ENCODE data around the gene NUDC.

DNA sequence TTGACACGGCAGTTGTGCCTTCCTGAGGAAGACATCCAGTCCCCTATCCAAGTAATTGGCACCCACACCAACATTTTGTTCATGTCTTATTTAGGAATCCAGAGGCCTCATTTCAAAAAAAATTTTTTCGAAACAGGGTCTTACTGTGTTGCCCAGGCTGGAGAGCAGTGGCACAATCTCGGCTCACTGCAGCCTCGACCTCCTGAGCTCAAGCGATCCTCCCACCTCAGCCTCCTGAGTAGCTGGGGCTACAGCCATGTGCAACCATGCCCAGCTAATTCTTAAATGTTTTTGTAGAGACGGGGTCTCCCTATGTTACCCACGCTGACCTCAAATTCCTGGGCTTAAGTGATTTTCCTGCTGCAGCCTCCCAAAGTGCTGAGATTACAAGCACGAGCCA, 62.7 kb downstream of the NUDC start:
- TF ChIP-seq CEBPB (IDR thresholded peaks at IDR 0.05; ENCODE audit: low read depth, low read length) (no peak), CHD1 (IDR thresholded peaks at IDR 0.05; ENCODE audit: low read depth, low read length) (no peak), MAZ (IDR thresholded peaks at IDR 0.05; ENCODE audit: borderline replicate concordance, low read depth, low read length) (no peak), POLR2A (IDR thresholded peaks at IDR 0.05; ENCODE audit: low read depth, low read length) (no peak), MAFK (IDR thresholded peaks at IDR 0.05; ENCODE audit: low read depth, low read length) (no peak), SMC3 (IDR thresholded peaks at IDR 0.05; ENCODE audit: low read depth, low read length) (no peak), MXI1 (IDR thresholded peaks at IDR 0.05; ENCODE audit: borderline replicate concordance, low read depth, low read length) (no peak), RAD21 (IDR thresholded peaks at IDR 0.05; ENCODE audit: low read length) (no peak), RFX5 (IDR thresholded peaks at IDR 0.05; ENCODE audit: low read depth, low read length) (no peak), BHLHE40 (IDR thresholded peaks at IDR 0.05; ENCODE audit: low read depth, low read length) (no peak), RCOR1 (IDR thresholded peaks at IDR 0.05; ENCODE audit: insufficient replicate concordance, low read length) (no peak)
- TF ChIP-seq, protein P1, sequence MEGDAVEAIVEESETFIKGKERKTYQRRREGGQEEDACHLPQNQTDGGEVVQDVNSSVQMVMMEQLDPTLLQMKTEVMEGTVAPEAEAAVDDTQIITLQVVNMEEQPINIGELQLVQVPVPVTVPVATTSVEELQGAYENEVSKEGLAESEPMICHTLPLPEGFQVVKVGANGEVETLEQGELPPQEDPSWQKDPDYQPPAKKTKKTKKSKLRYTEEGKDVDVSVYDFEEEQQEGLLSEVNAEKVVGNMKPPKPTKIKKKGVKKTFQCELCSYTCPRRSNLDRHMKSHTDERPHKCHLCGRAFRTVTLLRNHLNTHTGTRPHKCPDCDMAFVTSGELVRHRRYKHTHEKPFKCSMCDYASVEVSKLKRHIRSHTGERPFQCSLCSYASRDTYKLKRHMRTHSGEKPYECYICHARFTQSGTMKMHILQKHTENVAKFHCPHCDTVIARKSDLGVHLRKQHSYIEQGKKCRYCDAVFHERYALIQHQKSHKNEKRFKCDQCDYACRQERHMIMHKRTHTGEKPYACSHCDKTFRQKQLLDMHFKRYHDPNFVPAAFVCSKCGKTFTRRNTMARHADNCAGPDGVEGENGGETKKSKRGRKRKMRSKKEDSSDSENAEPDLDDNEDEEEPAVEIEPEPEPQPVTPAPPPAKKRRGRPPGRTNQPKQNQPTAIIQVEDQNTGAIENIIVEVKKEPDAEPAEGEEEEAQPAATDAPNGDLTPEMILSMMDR (conservative IDR thresholded peaks at IDR 0.05; ENCODE audit: low read depth, low read length), result no peak
- TF ChIP-seq, protein P2, sequence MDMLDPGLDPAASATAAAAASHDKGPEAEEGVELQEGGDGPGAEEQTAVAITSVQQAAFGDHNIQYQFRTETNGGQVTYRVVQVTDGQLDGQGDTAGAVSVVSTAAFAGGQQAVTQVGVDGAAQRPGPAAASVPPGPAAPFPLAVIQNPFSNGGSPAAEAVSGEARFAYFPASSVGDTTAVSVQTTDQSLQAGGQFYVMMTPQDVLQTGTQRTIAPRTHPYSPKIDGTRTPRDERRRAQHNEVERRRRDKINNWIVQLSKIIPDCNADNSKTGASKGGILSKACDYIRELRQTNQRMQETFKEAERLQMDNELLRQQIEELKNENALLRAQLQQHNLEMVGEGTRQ (IDR thresholded peaks at IDR 0.05; ENCODE audit: low read depth, low read length), result no peak
- TF ChIP-seq, protein P3, sequence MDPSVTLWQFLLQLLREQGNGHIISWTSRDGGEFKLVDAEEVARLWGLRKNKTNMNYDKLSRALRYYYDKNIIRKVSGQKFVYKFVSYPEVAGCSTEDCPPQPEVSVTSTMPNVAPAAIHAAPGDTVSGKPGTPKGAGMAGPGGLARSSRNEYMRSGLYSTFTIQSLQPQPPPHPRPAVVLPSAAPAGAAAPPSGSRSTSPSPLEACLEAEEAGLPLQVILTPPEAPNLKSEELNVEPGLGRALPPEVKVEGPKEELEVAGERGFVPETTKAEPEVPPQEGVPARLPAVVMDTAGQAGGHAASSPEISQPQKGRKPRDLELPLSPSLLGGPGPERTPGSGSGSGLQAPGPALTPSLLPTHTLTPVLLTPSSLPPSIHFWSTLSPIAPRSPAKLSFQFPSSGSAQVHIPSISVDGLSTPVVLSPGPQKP (IDR thresholded peaks at IDR 0.05; ENCODE audit: borderline replicate concordance, low read depth, low read length), result no peak

All from IMR-90 (cell line).